SK-N-MC (cell line): ENCODE results near the gene TNFSF10.

ENCODE experiments used
- DNase-seq: peaks from one replicate; pipeline ENCODE4 v3.0.0-alpha.2; 2011; ENCODE audit warnings: low read depth, low spot score
- H3K27ac ChIP-seq: fragments of 200-600 bp; sonication (generic); 2 replicates; pipeline ENCODE4 v1.5.1; 2016; ENCODE audit warnings: mixed run types
- H3K36me3 ChIP-seq: fragments of 200-600 bp; sonication (generic); 2 replicates; pipeline ENCODE4 v1.6.1; 2017; ENCODE audit warnings: antibody characterized with exemption, low read length, mixed read lengths; ENCODE audit not compliant: insufficient read depth
- H3K4me3 ChIP-seq: fragments of 200-600 bp; sonication (generic); 2 replicates; pipeline ENCODE4 v1.5.1; 2016
- H3K9ac ChIP-seq: fragments of 200-600 bp; sonication (generic); 2 replicates; pipeline ENCODE4 v1.8.0; 2017; ENCODE audit warnings: mixed run types, mixed read lengths; ENCODE audit not compliant: insufficient read length
- H3K9me3 ChIP-seq: fragments of 200-600 bp; sonication (generic); 2 replicates; pipeline ENCODE4 v1.6.1; 2017; ENCODE audit warnings: low read depth, mild to moderate bottlenecking, antibody characterized with exemption, low read length, moderate library complexity, mixed read lengths
- EZH2 ChIP-seq: fragments of 200-600 bp; sonication (generic); IDR thresholded peaks from one replicate; pipeline ENCODE4 v1.6.1; 2017; ENCODE audit warnings: antibody characterized with exemption
- FOXP2 ChIP-seq: optimal IDR thresholded peaks from 2 replicates; pipeline ENCODE3; 2011; ENCODE audit warnings: mild to moderate bottlenecking, moderate library complexity; ENCODE audit not compliant: insufficient read depth; ENCODE audit errors: extremely low read length, control extremely low read depth
- POLR2AphosphoS5 ChIP-seq: IDR thresholded peaks from 2 replicates; pipeline ENCODE4 v1.6.1; 2012; ENCODE audit warnings: mild to moderate bottlenecking, low read depth, low read length, borderline replicate concordance

The TNFSF10 gene

DNA sequence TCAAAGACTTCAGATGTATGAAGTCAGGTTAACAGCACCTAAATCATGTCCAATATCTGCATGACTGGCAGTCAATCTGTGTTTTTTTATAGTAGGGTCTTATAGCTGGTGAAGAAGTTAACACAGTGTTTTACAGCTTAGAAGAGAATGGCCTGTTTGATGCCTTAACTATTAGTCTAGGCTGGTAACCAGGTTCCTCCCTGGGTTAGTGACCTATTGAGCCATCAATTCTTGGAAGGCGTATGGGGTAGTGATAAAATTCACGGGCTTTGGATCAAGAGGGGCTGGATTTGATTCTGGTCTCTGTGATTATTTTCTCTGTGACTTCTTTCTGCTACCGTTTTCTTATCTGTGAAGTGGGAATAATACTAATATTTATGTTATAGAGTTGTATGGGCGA lies 16.0 kb upstream of the TNFSF10 start:
- Histone ChIP-seq H3K9me3 (no peaks in the 10 kb centered on the region), H3K4me3 (no peak overlapping the region), H3K36me3 (no peaks in the 10 kb centered on the region), H3K9ac (no peak overlapping the region), H3K27ac (no peak overlapping the region)
- TF ChIP-seq POLR2AphosphoS5 (no peak), FOXP2 (no peak), EZH2 (no peak)
- no peak for DNase-seq

DNA sequence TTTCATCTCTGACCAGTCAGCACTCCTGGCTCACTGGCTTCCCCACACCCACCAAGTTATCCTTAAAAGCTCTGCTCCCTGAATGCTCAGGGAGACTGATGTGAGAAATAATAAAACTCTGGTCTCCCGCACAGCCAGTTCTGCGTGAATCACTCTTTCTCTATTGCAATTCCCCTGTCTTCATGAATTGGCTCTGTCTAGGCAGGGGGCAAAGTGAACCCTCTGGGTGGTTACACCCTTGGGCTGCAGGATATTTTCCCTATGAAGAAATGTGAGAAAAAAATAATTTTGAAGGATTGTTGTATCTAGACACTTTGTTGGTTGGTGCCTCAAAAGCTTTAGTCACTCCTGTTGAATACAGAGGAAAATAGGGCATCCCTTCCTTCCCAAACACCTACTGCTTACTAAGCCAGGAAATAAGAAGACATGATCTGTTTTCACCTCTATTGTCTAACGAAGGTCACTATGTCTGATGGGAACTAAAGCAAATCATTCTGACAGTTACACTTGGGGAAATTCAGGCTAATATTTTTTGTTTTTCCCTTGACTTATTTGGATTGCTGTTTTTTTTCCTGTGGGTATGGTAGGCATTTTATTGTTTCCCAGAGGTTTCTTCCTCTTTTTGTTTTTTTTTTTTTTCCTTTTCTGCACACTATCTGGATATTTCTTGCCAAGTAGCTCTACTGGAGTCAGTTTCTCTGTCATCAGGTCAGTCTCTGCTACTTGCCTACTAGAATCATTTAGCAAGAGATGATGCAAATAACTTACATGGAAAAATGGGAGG lies 15.3 kb upstream of the TNFSF10 start:
- H3K9me3 ChIP-seq = no peaks in the 10 kb centered on the region
- H3K36me3 ChIP-seq = no peaks in the 10 kb centered on the region
- DNase-seq = no peak
- no peak overlapping the region for H3K27ac ChIP-seq
- no peak overlapping the region for H3K4me3 ChIP-seq
- no peak overlapping the region for H3K9ac ChIP-seq
- no peak for TF ChIP-seq POLR2AphosphoS5
- no peak for TF ChIP-seq FOXP2
- TF ChIP-seq EZH2 = no peak

DNA sequence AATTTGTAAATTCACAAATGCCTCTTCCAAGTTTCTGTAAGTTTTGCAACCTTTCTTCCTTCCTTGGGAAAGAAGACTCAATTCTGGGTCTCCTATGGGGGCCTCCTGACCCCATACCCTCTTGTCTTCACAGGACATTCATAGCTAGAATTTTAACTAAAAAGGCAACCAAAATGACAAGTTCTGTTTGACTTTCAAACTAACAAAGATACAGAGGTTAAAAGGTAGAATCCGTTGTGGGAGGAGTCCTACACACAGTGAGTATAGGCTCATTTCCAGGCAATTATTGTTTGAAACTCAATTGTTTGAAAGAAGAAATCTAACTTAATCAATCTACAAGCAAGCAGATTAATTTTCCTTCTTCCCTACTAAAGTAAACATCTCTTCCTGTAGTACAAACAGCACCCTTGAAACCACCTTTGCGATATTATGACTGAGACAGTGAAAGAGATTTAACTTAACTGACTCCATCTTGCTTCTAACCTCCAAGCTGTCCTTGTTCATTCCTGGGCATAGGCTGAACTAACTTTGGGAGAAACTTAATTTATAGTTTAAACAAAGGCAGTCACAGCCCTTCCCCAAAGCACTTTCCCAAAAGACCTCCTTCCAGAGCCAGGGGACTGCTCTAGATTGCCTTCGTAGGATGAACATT lies 14.4 kb upstream of the TNFSF10 start:
- H3K27ac ChIP-seq = no peak overlapping the region
- H3K36me3 ChIP-seq = no peaks in the 10 kb centered on the region
- H3K9ac ChIP-seq = no peak overlapping the region
- H3K4me3 ChIP-seq = no peak overlapping the region
- no peak for DNase-seq
- TF ChIP-seq EZH2 (no peak), FOXP2 (no peak), POLR2AphosphoS5 (no peak)
- H3K9me3 ChIP-seq = no peaks in the 10 kb centered on the region

DNA sequence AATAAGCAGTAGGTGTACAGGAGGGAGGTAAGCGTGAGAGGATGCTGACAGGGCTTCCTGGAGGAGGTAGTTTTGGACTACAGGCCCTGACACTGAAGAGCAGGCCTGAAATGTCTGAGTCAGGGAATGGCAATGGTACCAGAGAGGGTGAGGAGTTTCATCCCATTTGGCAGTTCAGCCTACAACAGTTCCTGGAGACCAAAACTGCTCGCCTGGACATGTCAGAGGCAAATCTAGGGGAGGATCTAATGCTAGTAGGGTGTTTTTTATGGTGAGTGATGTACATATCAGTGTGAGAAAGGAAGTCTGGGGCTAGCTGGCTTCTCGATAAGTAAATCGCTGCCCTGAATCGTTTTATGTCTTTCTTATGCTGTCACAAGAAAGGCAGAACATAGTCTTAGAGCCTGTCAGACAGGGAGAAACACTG lies 13.8 kb upstream of the TNFSF10 start:
- no peak for DNase-seq
- no peak overlapping the region for H3K9ac ChIP-seq
- TF ChIP-seq POLR2AphosphoS5 = no peak
- no peak for TF ChIP-seq EZH2
- no peak overlapping the region for H3K4me3 ChIP-seq
- H3K9me3 ChIP-seq = no peaks in the 10 kb centered on the region
- H3K27ac ChIP-seq = no peak overlapping the region
- no peaks in the 10 kb centered on the region for H3K36me3 ChIP-seq

DNA sequence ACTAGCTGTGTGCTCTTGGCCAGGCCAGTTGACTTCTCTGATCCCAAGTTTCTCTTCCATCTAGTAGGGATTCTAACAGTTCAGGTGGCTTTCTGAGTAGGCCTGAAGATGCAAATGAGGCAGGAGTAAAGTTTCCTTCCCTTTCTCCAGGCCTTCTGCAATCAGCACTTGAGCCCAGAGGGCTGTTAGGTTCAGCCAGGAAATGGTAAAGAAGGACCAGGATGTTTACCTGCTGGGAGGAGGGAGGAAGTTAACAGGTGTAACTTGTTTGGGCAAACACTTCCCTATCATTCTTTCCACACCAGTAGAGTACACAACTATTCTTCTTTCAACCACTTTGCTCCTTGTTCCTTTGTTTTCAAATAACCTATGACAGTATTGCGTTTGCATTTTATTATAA lies 13.3 kb upstream of the TNFSF10 start:
- Histone ChIP-seq H3K27ac (no peak overlapping the region), H3K9ac (no peak overlapping the region)
- no peak for DNase-seq

DNA sequence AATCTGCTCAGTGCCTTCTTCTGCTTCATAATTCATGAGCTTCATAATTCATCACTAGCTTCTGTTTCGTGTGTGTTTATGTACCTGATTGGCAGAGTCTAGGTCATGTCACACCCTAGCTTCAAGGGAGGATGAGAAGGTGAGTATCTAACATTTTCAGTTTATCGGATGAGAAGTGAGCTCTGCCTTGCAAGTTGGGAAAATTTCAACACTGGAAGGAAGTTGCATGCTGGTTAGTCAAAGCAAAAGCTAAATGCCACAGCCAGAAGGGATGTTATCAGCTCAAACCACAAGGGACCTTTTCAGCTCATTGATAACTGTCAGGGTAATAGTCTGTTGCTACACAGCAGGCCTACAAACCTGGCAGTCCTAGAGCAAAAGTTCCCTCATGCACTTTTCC lies 7.3 kb upstream of the TNFSF10 start:
- H3K9ac ChIP-seq = no peak overlapping the region
- TF ChIP-seq FOXP2 (no peak), EZH2 (no peak), POLR2AphosphoS5 (no peak)
- H3K36me3 ChIP-seq = no peaks in the 10 kb centered on the region
- no peak overlapping the region for H3K4me3 ChIP-seq
- H3K9me3 ChIP-seq = no peaks in the 10 kb centered on the region
- no peak overlapping the region for H3K27ac ChIP-seq
- no peak for DNase-seq

More for the DNA sequence above, 13.3 kb upstream of the TNFSF10 start:
- TF ChIP-seq EZH2 = no peak
- no peak for TF ChIP-seq POLR2AphosphoS5
- no peak for TF ChIP-seq FOXP2
- no peaks in the 10 kb centered on the region for H3K36me3 ChIP-seq
- no peaks in the 10 kb centered on the region for H3K9me3 ChIP-seq
- H3K4me3 ChIP-seq = no peak overlapping the region

DNA sequence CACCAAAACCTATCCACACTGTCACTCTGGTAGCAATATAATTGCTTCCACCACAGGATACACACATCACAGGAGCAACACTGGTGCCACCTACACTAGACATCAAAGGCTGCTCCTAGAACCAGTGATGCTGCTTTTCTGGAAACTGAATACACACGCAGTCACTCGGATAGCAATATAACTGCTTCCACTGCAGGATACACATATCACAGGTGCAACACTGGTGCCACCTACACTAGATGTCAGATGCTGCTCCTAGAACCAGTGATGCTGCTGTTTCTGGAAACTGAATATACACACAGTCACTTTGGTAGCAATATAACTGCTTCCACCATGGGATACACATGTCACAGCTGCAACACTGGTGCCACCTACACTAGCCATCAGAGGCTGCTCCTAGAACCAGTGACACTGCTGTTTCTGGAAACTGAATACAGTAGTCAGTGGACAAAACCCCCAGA lies 6.9 kb upstream of the TNFSF10 start:
- Histone ChIP-seq H3K27ac (no peak overlapping the region), H3K36me3 (no peaks in the 10 kb centered on the region), H3K9me3 (no peaks in the 10 kb centered on the region), H3K9ac (no peak overlapping the region), H3K4me3 (no peak overlapping the region)
- TF ChIP-seq FOXP2 (no peak), POLR2AphosphoS5 (no peak), EZH2 (no peak)
- no peak for DNase-seq

DNA sequence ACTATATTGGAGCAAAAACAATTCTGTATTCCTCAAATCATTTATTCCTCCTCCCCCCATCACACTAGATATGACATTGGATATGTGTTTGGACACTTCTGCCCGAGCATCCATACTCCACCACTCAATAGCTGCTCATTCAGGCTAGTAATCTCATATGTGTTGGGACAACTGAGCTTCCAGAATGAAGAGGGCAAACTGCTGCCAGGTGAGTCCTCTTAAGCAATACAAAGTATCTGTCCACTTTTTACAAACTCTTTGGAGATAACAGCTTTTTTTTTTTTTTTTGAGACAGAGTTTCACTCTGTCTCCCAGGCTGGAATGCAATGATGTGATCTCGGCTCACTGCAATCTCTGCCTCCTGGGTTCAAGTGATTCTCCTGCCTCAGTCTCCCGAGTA lies 5.4 kb upstream of the TNFSF10 start:
- Histone ChIP-seq H3K4me3 (no peak overlapping the region), H3K27ac (no peak overlapping the region), H3K9me3 (no peaks in the 10 kb centered on the region), H3K9ac (no peak overlapping the region), H3K36me3 (no peaks in the 10 kb centered on the region)
- DNase-seq = no peak
- TF ChIP-seq EZH2 = no peak

DNA sequence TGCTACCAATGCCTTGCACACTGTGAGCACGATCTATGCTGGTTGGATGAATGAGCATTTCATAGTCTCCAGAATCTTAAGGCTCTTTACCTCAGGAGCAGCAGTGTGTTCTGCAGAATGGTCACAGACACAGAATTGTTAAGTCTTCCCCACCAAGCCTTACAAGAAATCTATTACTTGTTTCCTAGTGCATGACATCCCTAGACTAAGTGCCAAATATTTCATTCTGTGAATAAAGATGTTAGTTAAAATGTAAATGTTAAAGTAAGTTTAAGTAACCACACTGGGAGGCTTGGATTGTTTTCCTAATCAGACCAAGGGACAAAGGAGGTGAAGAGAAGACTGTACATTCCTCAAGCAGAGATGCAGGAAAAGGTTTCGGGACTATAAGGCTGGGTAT lies 4.1 kb upstream of the TNFSF10 start:
- H3K9me3 ChIP-seq = no peaks in the 10 kb centered on the region
- H3K4me3 ChIP-seq = no peak overlapping the region
- no peaks in the 10 kb centered on the region for H3K36me3 ChIP-seq
- no peak overlapping the region for H3K27ac ChIP-seq
- TF ChIP-seq FOXP2 (no peak), EZH2 (no peak)
- DNase-seq = no peak
- no peak overlapping the region for H3K9ac ChIP-seq
